A549 (cell line): ENCODE results near the gene SNX10.

Source experiments
- BHLHE40 ChIP-seq: IDR thresholded peaks from 2 replicates; pipeline ENCODE4 v1.6.1; 2012; ENCODE audit warnings: low read depth, low read length, inconsistent platforms
- CEBPB ChIP-seq, 2 experiments: fragments of >200 bp in 1 of 2; sonication (Bioruptor Twin) in 1 of 2; formaldehyde crosslinking in 1 of 2; IDR thresholded peaks; 2 replicates each; pipeline ENCODE4 v1.6.1; 2012 to 2016
- HDAC2 ChIP-seq: fragments of 200-600 bp; sonication (generic); IDR thresholded peaks from 2 replicates; pipeline ENCODE4 v1.6.1; 2016
- RAD21 ChIP-seq, 2 experiments: fragments of >200 bp in 1 of 2; sonication (Bioruptor Twin) in 1 of 2; formaldehyde crosslinking in 1 of 2; IDR thresholded peaks in 1 of 2; conservative IDR thresholded peaks in 1 of 2; 2 replicates in 1 of 2; 3 replicates in 1 of 2; pipeline ENCODE4 v1.6.1; 2012 to 2018; ENCODE audit warnings: inconsistent platforms in 1 of 2
- TF ChIP-seq, protein P1 (sequence below): fragments of >200 bp; sonication (Bioruptor Twin); formaldehyde crosslinking; IDR thresholded peaks from 3 replicates; pipeline ENCODE4 v1.5.1; 2016
- TF ChIP-seq, protein P2 (sequence below): IDR thresholded peaks from 2 replicates; pipeline ENCODE4 v1.6.1; 2012
- TF ChIP-seq, protein P3 (sequence below): fragments of 200-600 bp; sonication (generic); IDR thresholded peaks from 2 replicates; pipeline ENCODE4 v1.6.1; 2016; ENCODE audit warnings: antibody characterized with exemption, mild to moderate bottlenecking, moderate library complexity

- TF ChIP-seq CEBPB (IDR thresholded peaks at IDR 0.05) (no peak), BHLHE40 (no peak), HDAC2 (no peak), RAD21 (conservative IDR thresholded peaks at IDR 0.05 in 1 of 2, IDR thresholded peaks at IDR 0.05 in 1 of 2) (no peak)
- TF ChIP-seq, protein P1, sequence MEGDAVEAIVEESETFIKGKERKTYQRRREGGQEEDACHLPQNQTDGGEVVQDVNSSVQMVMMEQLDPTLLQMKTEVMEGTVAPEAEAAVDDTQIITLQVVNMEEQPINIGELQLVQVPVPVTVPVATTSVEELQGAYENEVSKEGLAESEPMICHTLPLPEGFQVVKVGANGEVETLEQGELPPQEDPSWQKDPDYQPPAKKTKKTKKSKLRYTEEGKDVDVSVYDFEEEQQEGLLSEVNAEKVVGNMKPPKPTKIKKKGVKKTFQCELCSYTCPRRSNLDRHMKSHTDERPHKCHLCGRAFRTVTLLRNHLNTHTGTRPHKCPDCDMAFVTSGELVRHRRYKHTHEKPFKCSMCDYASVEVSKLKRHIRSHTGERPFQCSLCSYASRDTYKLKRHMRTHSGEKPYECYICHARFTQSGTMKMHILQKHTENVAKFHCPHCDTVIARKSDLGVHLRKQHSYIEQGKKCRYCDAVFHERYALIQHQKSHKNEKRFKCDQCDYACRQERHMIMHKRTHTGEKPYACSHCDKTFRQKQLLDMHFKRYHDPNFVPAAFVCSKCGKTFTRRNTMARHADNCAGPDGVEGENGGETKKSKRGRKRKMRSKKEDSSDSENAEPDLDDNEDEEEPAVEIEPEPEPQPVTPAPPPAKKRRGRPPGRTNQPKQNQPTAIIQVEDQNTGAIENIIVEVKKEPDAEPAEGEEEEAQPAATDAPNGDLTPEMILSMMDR, result no peak
- TF ChIP-seq, protein P2, sequence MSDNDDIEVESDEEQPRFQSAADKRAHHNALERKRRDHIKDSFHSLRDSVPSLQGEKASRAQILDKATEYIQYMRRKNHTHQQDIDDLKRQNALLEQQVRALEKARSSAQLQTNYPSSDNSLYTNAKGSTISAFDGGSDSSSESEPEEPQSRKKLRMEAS, result no peak
- TF ChIP-seq, protein P3, sequence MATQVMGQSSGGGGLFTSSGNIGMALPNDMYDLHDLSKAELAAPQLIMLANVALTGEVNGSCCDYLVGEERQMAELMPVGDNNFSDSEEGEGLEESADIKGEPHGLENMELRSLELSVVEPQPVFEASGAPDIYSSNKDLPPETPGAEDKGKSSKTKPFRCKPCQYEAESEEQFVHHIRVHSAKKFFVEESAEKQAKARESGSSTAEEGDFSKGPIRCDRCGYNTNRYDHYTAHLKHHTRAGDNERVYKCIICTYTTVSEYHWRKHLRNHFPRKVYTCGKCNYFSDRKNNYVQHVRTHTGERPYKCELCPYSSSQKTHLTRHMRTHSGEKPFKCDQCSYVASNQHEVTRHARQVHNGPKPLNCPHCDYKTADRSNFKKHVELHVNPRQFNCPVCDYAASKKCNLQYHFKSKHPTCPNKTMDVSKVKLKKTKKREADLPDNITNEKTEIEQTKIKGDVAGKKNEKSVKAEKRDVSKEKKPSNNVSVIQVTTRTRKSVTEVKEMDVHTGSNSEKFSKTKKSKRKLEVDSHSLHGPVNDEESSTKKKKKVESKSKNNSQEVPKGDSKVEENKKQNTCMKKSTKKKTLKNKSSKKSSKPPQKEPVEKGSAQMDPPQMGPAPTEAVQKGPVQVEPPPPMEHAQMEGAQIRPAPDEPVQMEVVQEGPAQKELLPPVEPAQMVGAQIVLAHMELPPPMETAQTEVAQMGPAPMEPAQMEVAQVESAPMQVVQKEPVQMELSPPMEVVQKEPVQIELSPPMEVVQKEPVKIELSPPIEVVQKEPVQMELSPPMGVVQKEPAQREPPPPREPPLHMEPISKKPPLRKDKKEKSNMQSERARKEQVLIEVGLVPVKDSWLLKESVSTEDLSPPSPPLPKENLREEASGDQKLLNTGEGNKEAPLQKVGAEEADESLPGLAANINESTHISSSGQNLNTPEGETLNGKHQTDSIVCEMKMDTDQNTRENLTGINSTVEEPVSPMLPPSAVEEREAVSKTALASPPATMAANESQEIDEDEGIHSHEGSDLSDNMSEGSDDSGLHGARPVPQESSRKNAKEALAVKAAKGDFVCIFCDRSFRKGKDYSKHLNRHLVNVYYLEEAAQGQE, result no peak
Observed at GRCh38 chr7:26250239-26250638, 41.4 kb upstream of the SNX10 start.
